Measurements from ENCODE around the gene TMEM247. TPM values are rescaled to one million over a fixed set of nuclear protein-coding genes. Genes with fewer than 3 reads are reported as not detected.

The TMEM247 gene
- total RNA-seq, 3 donors from 2014 or later (not counting 1 experiment from before 2014, with no cell fraction given): not detected

DNA sequence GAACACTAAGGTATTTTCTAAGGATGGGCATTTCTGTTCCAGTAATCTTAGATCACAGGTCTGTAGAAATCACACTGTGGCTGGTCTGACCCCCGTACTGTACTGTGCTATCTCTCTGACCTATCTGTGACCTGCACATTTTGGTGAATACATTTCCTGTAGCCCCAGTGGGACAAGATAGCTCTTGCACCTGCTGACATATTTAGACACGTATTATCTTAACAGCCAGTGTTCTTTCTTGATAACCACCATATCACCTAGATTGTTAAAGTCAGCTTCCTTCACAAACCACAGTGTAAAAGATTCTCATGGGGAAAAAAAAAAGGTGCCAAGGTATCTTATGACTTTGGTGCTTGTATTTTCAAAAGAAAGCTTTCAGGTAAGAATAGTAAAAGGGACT, 39.8 kb upstream of the TMEM247 start:
- Mint-ChIP-seq H3K27me3 (ENCODE audit: low read depth in 2 of 2) (peaks cover 10 to 28% of the 10 kb centered on the region in 2 donors), H3K27ac (peak overlapping the region; percentile 75 to 79), H3K4me3 (peak overlapping the region; percentile 73), H3K9me3 (no peaks in the 10 kb centered on the region), H3K4me1 (peaks cover 55 to 63% of the 10 kb centered on the region in 2 donors), H3K36me3 (no peaks in the 10 kb centered on the region)
- no peak overlapping the region for H3K4me3 ChIP-seq (ENCODE audit: low read length)
- peaks cover 11% of the 10 kb centered on the region for H3K27me3 ChIP-seq (ENCODE audit: control insufficient read depth, insufficient read depth, low read length)
- TF ChIP-seq, protein P1, sequence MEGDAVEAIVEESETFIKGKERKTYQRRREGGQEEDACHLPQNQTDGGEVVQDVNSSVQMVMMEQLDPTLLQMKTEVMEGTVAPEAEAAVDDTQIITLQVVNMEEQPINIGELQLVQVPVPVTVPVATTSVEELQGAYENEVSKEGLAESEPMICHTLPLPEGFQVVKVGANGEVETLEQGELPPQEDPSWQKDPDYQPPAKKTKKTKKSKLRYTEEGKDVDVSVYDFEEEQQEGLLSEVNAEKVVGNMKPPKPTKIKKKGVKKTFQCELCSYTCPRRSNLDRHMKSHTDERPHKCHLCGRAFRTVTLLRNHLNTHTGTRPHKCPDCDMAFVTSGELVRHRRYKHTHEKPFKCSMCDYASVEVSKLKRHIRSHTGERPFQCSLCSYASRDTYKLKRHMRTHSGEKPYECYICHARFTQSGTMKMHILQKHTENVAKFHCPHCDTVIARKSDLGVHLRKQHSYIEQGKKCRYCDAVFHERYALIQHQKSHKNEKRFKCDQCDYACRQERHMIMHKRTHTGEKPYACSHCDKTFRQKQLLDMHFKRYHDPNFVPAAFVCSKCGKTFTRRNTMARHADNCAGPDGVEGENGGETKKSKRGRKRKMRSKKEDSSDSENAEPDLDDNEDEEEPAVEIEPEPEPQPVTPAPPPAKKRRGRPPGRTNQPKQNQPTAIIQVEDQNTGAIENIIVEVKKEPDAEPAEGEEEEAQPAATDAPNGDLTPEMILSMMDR (IDR thresholded peaks at IDR 0.05): no peak
- H3K27ac ChIP-seq (ENCODE audit: low read length): peak overlapping the region; percentile 30
- peak; percentile 33 to 75 for DNase-seq
- H3K4me1 ChIP-seq (ENCODE audit: control insufficient read depth, insufficient read depth, low read length): peaks cover 22% of the 10 kb centered on the region
- H3K9me3 ChIP-seq (ENCODE audit: control insufficient read depth, insufficient read depth, low read length): no peaks in the 10 kb centered on the region
- intact Hi-C loops (cut with micrococcal nuclease): loop anchor here (1.0 kb wide), 1 partner anchor 69 kb away; no protein-coding TSS in a partner anchor
- H3K36me3 ChIP-seq (ENCODE audit: control insufficient read depth, insufficient read depth, low read length): no peaks in the 10 kb centered on the region
- ATAC-seq: peak; percentile 95 to 98 (median 97)
- 6% methylated on average over 2 of the region's 2 CpGs for WGBS (ENCODE audit: insufficient coverage)

DNA sequence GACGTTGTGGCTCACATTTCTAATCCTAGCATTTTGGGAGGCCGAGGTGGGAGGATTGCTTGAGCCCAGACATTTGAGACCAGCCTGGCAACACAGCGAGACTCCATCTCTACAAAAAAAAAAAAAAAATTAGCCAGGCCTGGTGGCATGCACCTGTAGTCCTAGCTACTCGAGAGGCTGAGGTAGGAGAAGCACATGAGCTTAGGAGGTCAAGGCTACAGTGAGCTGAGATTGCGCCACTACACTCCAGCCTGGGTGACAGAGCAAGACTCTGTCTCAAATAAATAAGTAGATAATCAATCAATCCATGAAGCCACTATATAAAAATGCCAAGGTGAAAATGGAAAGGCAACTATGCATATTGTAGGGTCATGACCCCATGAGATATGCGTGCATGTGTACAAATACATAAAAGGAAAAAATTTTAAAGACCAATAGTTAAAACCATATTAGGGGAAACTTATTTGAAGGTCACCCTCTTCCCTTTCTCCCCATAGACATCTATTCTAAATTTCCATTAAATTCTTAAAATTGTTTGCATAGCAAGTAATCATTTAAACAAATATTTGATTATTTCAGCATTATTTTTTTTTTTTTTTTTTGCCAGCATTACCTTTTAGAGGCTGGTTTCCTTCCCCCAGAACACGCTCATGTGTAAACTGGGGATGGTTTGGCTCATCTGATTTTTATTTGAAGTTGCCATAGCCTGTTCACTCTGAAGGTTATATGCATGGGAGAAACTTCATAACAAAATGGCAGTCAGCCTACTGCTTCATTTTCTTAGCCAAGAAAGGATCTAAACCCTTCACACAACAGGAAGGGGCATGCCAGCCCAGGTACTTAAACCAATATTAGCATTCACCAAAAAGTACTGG, 37.3 kb upstream of the TMEM247 start:
- no peak overlapping the region for H3K27ac ChIP-seq (ENCODE audit: low read length)
- no peak overlapping the region for H3K4me3 ChIP-seq (ENCODE audit: low read length)
- intact Hi-C loops (cut with micrococcal nuclease): no loop called here
- peaks cover 3 to 5% of the 10 kb centered on the region in 2 donors for H3K9me3 Mint-ChIP-seq
- TF ChIP-seq, protein P1 (IDR thresholded peaks at IDR 0.05): no peak
- 93% methylated on average over 5 of the region's 7 CpGs for WGBS (ENCODE audit: insufficient coverage)
- ATAC-seq (no peak), DNase-seq (no peak)
- H3K27me3 ChIP-seq (ENCODE audit: control insufficient read depth, insufficient read depth, low read length): peaks cover 6% of the 10 kb centered on the region
- H3K27ac Mint-ChIP-seq: no peak overlapping the region
- peaks cover 44 to 52% of the 10 kb centered on the region in 2 donors for H3K4me1 Mint-ChIP-seq
- H3K36me3 ChIP-seq (ENCODE audit: control insufficient read depth, insufficient read depth, low read length): no peaks in the 10 kb centered on the region
- peaks cover 7 to 12% of the 10 kb centered on the region in 2 donors for H3K27me3 Mint-ChIP-seq (ENCODE audit: low read depth in 2 of 2)
- H3K9me3 ChIP-seq (ENCODE audit: control insufficient read depth, insufficient read depth, low read length): peaks cover 2% of the 10 kb centered on the region
- no peak overlapping the region for H3K4me3 Mint-ChIP-seq
- peaks cover 14% of the 10 kb centered on the region for H3K36me3 Mint-ChIP-seq
- H3K4me1 ChIP-seq (ENCODE audit: control insufficient read depth, insufficient read depth, low read length): peaks cover 17% of the 10 kb centered on the region

DNA sequence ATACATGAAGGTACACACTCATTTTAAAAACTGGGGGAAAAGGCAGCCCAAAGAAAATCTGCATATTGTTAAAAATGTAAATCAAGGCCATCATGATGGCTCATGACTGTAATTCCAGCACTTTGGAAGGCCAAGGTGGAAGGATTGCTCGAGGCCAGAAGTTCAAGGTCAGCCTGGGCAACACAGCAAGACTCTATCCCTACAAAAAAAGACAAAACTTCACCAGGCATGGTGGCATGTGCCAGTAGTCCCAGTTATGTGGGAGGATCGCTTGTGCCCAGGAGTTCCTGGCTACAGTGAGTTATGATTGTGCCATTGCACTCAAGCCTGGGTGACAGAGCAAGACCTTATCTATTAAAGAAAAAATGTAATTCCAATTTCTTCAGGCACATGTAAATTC, 34.6 kb upstream of the TMEM247 start:
- Mint-ChIP-seq H3K27me3 (ENCODE audit: low read depth in 2 of 2) (peaks cover 6 to 7% of the 10 kb centered on the region in 2 donors), H3K4me3 (no peak overlapping the region), H3K9me3 (peaks cover 3 to 5% of the 10 kb centered on the region in 2 donors), H3K36me3 (peaks cover 14% of the 10 kb centered on the region), H3K27ac (no peak overlapping the region), H3K4me1 (peaks cover 17 to 27% of the 10 kb centered on the region in 2 donors)
- H3K36me3 ChIP-seq (ENCODE audit: control insufficient read depth, insufficient read depth, low read length): no peaks in the 10 kb centered on the region
- peaks cover 3% of the 10 kb centered on the region for H3K27me3 ChIP-seq (ENCODE audit: control insufficient read depth, insufficient read depth, low read length)
- intact Hi-C loops (cut with micrococcal nuclease): no loop called here
- no peak for ATAC-seq
- no peak overlapping the region for H3K27ac ChIP-seq (ENCODE audit: low read length)
- TF ChIP-seq, protein P1 (IDR thresholded peaks at IDR 0.05): no peak
- H3K4me3 ChIP-seq (ENCODE audit: low read length): no peak overlapping the region
- H3K4me1 ChIP-seq (ENCODE audit: control insufficient read depth, insufficient read depth, low read length): peaks cover 10% of the 10 kb centered on the region
- H3K9me3 ChIP-seq (ENCODE audit: control insufficient read depth, insufficient read depth, low read length): peaks cover 2% of the 10 kb centered on the region
- WGBS (ENCODE audit: insufficient coverage): 89% methylated on average over 2 of the region's 2 CpGs
- DNase-seq: no peak
